Right lobe of liver (tissue), 6 donors: ENCODE measurements around the gene JUND. TPM values are rescaled to one million over a fixed set of nuclear protein-coding genes. Genes with fewer than 3 reads are reported as not detected.

Experiments
- ATAC-seq, 4 donors: fragments of 200-7000 bp; cut with Tn5 transposase; one replicate each; pipeline ENCODE4 v1.9.1; 2020; ENCODE audit warnings: mild to moderate bottlenecking in 4 of 4, moderate library complexity in 4 of 4
- DNase-seq, 3 donors: peaks; one replicate each; pipeline ENCODE4 v3.0.0-alpha.2; 2020
- H3K27ac ChIP-seq, 3 donors: fragments of 200-600 bp; one replicate each; pipeline ENCODE4 v1.8.0; 2022
- H3K27me3 ChIP-seq, 2 donors: fragments of 200-600 bp; one replicate each; pipeline ENCODE4 v1.8.0; 2022
- H3K36me3 ChIP-seq, 4 donors: fragments of 200-600 bp; sonication (generic) in 1 of 4; one replicate each; pipeline versions ENCODE4 v1.5.1 to v1.8.0; 2017 to 2022; ENCODE audit warnings: control low read depth in 1 of 4
- H3K4me1 ChIP-seq, 4 donors: fragments of 200-600 bp; sonication (generic) in 1 of 4; one replicate each; pipeline versions ENCODE4 v1.5.1 to v1.8.0; 2017 to 2022; ENCODE audit warnings: control low read depth in 1 of 4
- H3K4me3 ChIP-seq, 3 donors: fragments of 200-600 bp; one replicate each; pipeline ENCODE4 v1.8.0; 2022
- H3K9me3 ChIP-seq, 4 donors: fragments of 200-600 bp; sonication (generic) in 1 of 4; one replicate each; pipeline versions ENCODE4 v1.5.1 to v1.8.0; 2017 to 2022; ENCODE audit warnings: control low read depth in 1 of 4
- POLR2A ChIP-seq: fragments of 450-650 bp; IDR thresholded peaks from one replicate; pipeline ENCODE4 v1.6.1; 2017; ENCODE audit warnings: antibody characterized with exemption, mild to moderate bottlenecking
- WGBS: methylation state at CpG from one replicate; pipeline ENCODE4 v1.1.6; 2018; ENCODE audit warnings: low coverage, low lambda C conversion rate; ENCODE audit not compliant: insufficient coverage; ENCODE audit errors: missing lambda C conversion rate; 5-methylcytosine and 5-hydroxymethylcytosine counted together
- intact Hi-C, 2 donors: fragments of 100-400 bp; cut with DNase I; formaldehyde crosslinking; loops; one replicate each; pipeline versions ENCODE4 v1.11.2 to v1.14.1; 2022
- long read RNA-seq: library from polyadenylated mRNA; unstranded; transcript quantifications from one replicate; pipeline ENCODE4 v2.0.0, GENCODE V29; 2019
- total RNA-seq, 6 experiments: library from RNA; depleted of rRNA in 2 of 6; stranded (reverse); fragments of >200 nt in 2 of 6; fragmentation: NEBNext Ultra II Directional in 3 of 6; extraction: Animal tissue kit (Norgen Biotek cat#: 25700) in 3 of 6; gene quantifications; one replicate each; pipeline versions ENCODE4 v1.1.0 to v1.2.4, GENCODE V29; 2016 to 2023
- TF ChIP-seq, protein P1 (sequence below), 4 donors: fragments of 200-600 bp in 3 of 4; fragments of 450-650 bp in 1 of 4; IDR thresholded peaks; one replicate each; pipeline versions ENCODE4 v1.5.1 to v1.8.0; 2016 to 2022; ENCODE audit warnings: antibody characterized with exemption in 4 of 4, mild to moderate bottlenecking in 2 of 4
- donor health status: DM: no; HTN: yes; CAD: no.
- donor health status: DM: no; HTN: no; CAD: no.
- donor health status: DM: no; HTN: no; CAD: no.
- donor health status: DM: no; HTN: yes; CAD: no.
- donor health status: DM: no; HTN: yes; CAD: no.

Gene JUND
- 100 to 1,000 TPM in 4 of 6 experiments, 10 to 100 TPM in 2; 29.3 to 188 (median 134) TPM for total RNA-seq
- long read RNA-seq, transcript JUND-201 (1 exons, 1,863 nt): major isoform, 7 of 7 reads
- long read RNA-seq, partial matches to known transcripts: 0 of 7 reads
- long read RNA-seq, other reads (novel, unspliced or antisense): 0 of 7 reads

DNA sequence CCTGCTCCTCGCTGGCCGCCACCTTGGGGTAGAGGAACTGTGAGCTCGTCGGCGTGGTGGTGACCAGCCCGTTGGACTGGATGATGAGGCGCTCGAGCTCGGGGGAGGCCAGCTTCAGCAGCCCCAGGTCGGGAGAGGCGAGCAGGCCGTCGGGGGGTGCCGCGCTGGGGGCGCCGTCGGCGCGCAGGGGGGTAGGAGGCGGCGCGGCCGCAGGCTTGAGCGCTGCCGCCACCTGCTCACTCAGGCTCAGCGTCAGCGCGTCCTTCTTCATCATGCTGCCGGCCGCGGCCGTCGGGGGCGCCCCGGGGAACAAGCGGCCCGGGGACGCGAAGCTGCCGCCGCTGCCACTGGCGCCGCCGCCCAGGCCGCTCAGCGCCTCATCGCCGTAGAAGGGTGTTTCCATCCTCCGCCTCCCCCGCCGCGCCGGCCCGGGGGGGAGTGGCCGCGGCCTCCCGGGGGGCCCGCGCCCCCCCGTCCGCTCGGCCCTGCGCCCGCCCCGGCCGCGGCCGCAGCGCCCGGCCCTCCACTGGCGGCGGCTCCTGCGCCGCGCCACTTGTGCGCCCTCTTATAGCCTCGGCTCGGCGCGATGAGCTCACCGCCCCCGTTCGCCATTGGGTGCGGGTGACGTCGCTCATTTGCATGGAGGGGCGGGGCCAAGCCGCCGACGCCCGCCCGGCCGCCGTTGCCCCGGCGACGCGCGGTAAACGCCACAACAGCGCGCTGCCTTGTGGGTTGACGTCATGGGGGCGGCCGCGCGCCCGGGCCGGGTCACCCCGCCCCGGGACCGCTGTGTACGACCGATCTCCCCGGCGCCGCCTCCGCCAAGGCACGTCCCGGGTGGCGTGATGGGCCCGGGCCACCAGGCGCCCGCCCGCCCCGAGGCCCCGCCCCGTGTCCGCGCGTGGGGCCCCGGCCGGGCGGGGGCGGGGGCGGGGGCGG lies at the start of gene JUND:
TSS of gene JUND (minus strand) at position 541 of the 939 bp plus-strand sequence. CDS start at position 403, 138 bp downstream.
- H3K4me3 ChIP-seq: peak within 1 kb of the TSS; percentile 82 to 93 (median 93)
- no peaks in the 10 kb centered on the region for H3K27me3 ChIP-seq
- no peaks in the 10 kb centered on the region for H3K9me3 ChIP-seq
- TF ChIP-seq, protein P1, sequence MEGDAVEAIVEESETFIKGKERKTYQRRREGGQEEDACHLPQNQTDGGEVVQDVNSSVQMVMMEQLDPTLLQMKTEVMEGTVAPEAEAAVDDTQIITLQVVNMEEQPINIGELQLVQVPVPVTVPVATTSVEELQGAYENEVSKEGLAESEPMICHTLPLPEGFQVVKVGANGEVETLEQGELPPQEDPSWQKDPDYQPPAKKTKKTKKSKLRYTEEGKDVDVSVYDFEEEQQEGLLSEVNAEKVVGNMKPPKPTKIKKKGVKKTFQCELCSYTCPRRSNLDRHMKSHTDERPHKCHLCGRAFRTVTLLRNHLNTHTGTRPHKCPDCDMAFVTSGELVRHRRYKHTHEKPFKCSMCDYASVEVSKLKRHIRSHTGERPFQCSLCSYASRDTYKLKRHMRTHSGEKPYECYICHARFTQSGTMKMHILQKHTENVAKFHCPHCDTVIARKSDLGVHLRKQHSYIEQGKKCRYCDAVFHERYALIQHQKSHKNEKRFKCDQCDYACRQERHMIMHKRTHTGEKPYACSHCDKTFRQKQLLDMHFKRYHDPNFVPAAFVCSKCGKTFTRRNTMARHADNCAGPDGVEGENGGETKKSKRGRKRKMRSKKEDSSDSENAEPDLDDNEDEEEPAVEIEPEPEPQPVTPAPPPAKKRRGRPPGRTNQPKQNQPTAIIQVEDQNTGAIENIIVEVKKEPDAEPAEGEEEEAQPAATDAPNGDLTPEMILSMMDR (IDR thresholded peaks at IDR 0.05): no peak
- TF ChIP-seq POLR2A: peak; percentile 99
- peaks cover 0 to 37% (median 17%) of the 10 kb centered on the region in 4 donors for H3K4me1 ChIP-seq
- no CpG with 5 or more reads among the region's 138 CpGs for whole genome bisulfite sequencing
- intact Hi-C loops: no loop called here
- peaks cover 0 to 8% (median 0%) of the 10 kb centered on the region in 4 donors for H3K36me3 ChIP-seq
- DNase-seq (peak; percentile 98 to 99 (median 99)), ATAC-seq (peak; percentile 55 to 79 (median 69))
- peak within 1 kb of the TSS; percentile 100 for H3K27ac ChIP-seq

DNA sequence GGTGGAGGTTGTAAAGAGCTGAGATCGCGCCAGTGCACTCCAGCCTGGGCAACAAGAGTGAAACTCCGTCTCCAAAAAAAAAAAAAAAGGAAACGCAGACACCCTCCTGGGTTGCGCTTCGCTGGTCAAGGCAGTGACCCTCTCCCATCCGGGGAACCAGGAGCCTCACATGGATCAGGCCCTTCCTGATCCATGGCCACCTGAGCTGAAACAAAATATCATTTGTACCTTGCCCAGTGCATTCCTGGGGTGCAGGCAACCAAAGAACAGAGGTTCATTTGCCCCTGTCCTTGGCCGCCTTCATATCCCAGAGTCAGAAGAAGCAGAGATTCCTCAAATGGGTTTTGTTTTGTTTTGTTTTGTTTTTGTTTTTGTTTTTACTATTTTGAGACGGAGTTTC lies 49.4 kb upstream of the JUND start:
- peaks cover 0 to 11% (median 4%) of the 10 kb centered on the region in 4 donors for H3K4me1 ChIP-seq
- H3K9me3 ChIP-seq: no peaks in the 10 kb centered on the region
- no peaks in the 10 kb centered on the region for H3K27me3 ChIP-seq
- intact Hi-C loops: no loop called here
- ATAC-seq (no peak), DNase-seq (no peak)
- H3K4me3 ChIP-seq: no peak overlapping the region
- H3K36me3 ChIP-seq: no peaks in the 10 kb centered on the region
- no peak overlapping the region for H3K27ac ChIP-seq
- TF ChIP-seq, protein P1 (IDR thresholded peaks at IDR 0.05): no peak
- 57% methylated on average over 4 of the region's 9 CpGs for WGBS

DNA sequence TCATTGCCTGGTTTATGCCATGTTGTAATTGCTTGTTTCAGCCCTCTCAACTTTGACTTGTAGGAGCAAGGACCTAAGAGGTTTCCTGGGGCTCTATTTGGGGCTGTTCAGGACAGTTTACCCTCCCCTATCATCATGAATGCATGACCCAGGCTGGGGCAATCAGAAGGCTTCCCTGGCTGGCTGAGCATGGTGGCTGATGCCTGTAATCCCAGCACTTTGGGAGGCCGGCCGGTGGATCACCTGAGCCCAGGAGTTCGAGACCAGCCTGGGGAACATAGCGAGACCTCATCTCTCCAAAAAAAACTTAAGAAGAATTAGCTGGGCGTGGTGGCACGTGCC lies 47.6 kb upstream of the JUND start:
- 59% methylated on average over 6 of the region's 6 CpGs for WGBS
- H3K36me3 ChIP-seq: no peaks in the 10 kb centered on the region

DNA sequence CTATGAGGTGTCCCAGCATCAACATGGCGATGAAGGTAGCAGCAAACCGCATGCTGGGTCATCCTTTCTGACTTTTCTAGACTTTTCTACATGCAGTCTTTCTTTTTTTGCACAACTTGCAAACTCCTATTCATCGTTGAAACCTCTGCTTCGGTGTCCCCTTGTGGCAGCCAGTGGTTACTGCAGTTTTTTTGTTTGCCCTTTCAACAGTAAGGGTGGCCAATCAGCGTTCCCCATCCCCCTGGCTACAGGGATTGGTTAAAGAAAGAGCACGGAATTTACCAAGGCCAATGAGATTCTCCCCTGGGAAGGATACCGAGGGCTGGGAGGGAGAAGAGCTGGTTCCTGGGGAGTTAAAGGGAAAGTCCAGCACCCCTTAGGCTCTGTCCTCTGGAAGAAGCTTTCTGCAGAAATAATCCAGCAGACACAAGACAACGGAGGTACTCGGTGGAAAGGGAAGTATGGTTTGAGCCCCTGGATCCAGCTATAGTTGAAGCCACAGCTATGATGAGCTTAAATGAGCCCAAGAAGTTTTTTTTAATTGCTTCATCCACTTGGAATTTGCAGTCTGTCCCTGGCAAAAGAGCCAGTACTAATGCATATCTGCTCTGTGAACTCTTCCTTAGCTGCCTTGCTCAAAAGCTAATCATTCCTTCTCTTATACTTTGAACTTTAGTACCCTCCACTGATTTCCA lies 47.1 kb upstream of the JUND start:
- peak; percentile 65 for TF ChIP-seq POLR2A
- TF ChIP-seq, protein P1 (IDR thresholded peaks at IDR 0.05): peak; percentile 85 to 99 (median 88)
- 2% methylated on average over 9 of the region's 9 CpGs for WGBS
- Histone ChIP-seq H3K4me1 (peaks cover 0 to 17% (median 4%) of the 10 kb centered on the region in 4 donors), H3K27ac (peak overlapping the region; percentile 21 to 74 (median 44)), H3K36me3 (no peaks in the 10 kb centered on the region), H3K4me3 (peak overlapping the region; percentile 12 to 25 (median 12)), H3K27me3 (no peaks in the 10 kb centered on the region), H3K9me3 (no peaks in the 10 kb centered on the region)
- DNase-seq (peak; percentile 83 to 93 (median 87)), ATAC-seq (peak; percentile 94 to 99 (median 96))
- intact Hi-C loops: no loop called here

More for the DNA sequence above, 47.6 kb upstream of the JUND start:
- intact Hi-C loops: no loop called here
- H3K27me3 ChIP-seq: no peaks in the 10 kb centered on the region
- peak overlapping the region; percentile 21 to 74 (median 44) for H3K27ac ChIP-seq
- DNase-seq: no peak
- H3K4me3 ChIP-seq: peak overlapping the region; percentile 12 to 25 (median 12)
- TF ChIP-seq, protein P1 (IDR thresholded peaks at IDR 0.05): no peak
- no peak for TF ChIP-seq POLR2A
- ATAC-seq: no peak
- H3K4me1 ChIP-seq: peaks cover 0 to 12% (median 4%) of the 10 kb centered on the region in 4 donors
- no peaks in the 10 kb centered on the region for H3K9me3 ChIP-seq
